ENCODE results near the gene SGK2.
"Not testable (repeated sequence)": the region's sequence is repeated elsewhere in the genome, so short reads cannot be mapped to it uniquely, and the experiment has no call there.

The SGK2 gene

GRCh38 chr20:43563991-43564390, 5.2 kb downstream of the SGK2 start:
- DNase-seq (ENCODE audit: low spot score) = no peak

- DNase-seq (ENCODE audit: low spot score) = no peak
Observed at GRCh38 chr20:43564455-43564854, 5.6 kb downstream of the SGK2 start.

- DNase-seq (ENCODE audit: low spot score) = no peak
Observed at GRCh38 chr20:43564993-43565757, 6.3 kb downstream of the SGK2 start.

GRCh38 chr20:43565758-43566104, 6.9 kb downstream of the SGK2 start:
- DNase-seq (ENCODE audit: low spot score) = no peak

- no peak for DNase-seq (ENCODE audit: low spot score)
Observed at GRCh38 chr20:43567477-43567876, 8.7 kb downstream of the SGK2 start.

GRCh38 chr20:43568706-43569105, 9.9 kb downstream of the SGK2 start:
- DNase-seq (ENCODE audit: low spot score) = no peak

GRCh38 chr20:43569282-43569681, 10.5 kb downstream of the SGK2 start:
- DNase-seq (ENCODE audit: low spot score) = no peak

GRCh38 chr20:43570496-43570895, 11.7 kb downstream of the SGK2 start:
- DNase-seq (ENCODE audit: low spot score) = no peak

- no peak for DNase-seq (ENCODE audit: low spot score)
Observed at GRCh38 chr20:43571310-43571709, 12.5 kb downstream of the SGK2 start.

GRCh38 chr20:43571771-43572170, 12.9 kb downstream of the SGK2 start:
- DNase-seq (ENCODE audit: low spot score) = no peak

GRCh38 chr20:43572891-43573290, 14.1 kb downstream of the SGK2 start:
- no peak for DNase-seq (ENCODE audit: low spot score)

- DNase-seq (ENCODE audit: low spot score) = no peak
Observed at GRCh38 chr20:43576108-43576507, 17.3 kb downstream of the SGK2 start.

- no peak for DNase-seq (ENCODE audit: low spot score)
Observed at GRCh38 chr20:43579861-43580793, 21.3 kb downstream of the SGK2 start.

- no peak for DNase-seq (ENCODE audit: low spot score)
Observed at GRCh38 chr20:43583133-43583864, 24.5 kb downstream of the SGK2 start.

- peak; percentile 87 for DNase-seq (ENCODE audit: low spot score)
Observed at GRCh38 chr20:43583982-43584432, 25.2 kb downstream of the SGK2 start.

- DNase-seq (ENCODE audit: low spot score) = peak; percentile 64
Observed at GRCh38 chr20:43584448-43585136, 25.8 kb downstream of the SGK2 start.

GRCh38 chr20:43586641-43587040, 27.8 kb downstream of the SGK2 start:
- no peak for DNase-seq (ENCODE audit: low spot score)

- not testable (repeated sequence) for DNase-seq (ENCODE audit: low spot score)
Observed at GRCh38 chr20:43588526-43588925, 29.7 kb downstream of the SGK2 start.

- DNase-seq (ENCODE audit: low spot score) = no peak
Observed at GRCh38 chr20:43590036-43590391, 31.2 kb downstream of the SGK2 start.

GRCh38 chr20:43590392-43591303, 31.8 kb downstream of the SGK2 start, which contains the start of gene IFT52:
Gene IFT52, plus strand, starts transcription at chr20:43590937. Its CDS starts 3,762 bp downstream, at chr20:43594699.
- peak; percentile 90 for DNase-seq (ENCODE audit: low spot score)

GRCh38 chr20:43601960-43602359, 43.1 kb downstream of the SGK2 start:
- DNase-seq (ENCODE audit: low spot score) = not testable (repeated sequence)

Measured in hepatic stellate cell (primary cell).